HG03175 (cell line): Measurements from ENCODE around the gene KLHL11.
"Not testable (repeated sequence)": the region's sequence is repeated elsewhere in the genome, so short reads cannot be mapped to it uniquely, and the experiment has no call there.

ENCODE experiments used
- ATAC-seq: cut with Tn5 transposase; IDR thresholded peaks from one replicate; pipeline ENCODE4 v1.9.1; 2021; ENCODE audit warnings: mild to moderate bottlenecking, moderate library complexity; ENCODE audit not compliant: unreplicated experiment

Gene KLHL11

DNA sequence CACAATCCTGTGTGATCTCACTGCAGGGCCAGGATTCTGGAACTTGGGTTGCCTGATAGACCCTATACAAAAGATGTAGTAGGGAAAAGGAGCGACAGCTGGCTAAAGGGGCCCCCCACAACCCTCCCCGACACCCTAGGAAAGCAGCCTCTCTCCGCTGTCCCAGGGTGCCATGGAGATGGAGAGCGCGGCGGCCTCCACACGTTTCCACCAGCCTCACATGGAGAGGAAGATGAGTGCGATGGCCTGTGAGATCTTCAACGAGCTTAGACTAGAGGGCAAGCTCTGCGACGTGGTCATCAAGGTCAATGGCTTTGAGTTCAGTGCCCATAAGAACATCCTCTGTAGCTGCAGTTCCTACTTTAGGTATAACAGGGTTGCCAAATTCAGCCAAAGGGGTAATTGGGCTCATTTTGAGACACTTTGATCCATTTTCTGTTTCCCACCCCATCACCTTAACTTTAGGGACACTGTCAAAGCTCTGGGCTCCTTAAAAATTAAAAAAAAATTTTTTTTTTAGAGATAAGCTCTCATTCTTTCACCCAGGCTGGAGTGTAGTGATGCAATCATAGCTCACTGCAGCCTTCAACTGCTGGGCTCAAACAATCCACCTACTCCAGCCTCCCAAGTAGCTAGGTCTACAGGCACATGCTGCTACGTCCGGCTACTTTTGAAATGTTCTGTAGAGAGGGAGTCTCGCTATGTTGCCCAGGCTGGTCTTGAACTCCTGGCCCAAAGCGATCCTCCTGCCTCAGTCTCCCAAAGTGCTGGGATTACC lies 27.3 kb downstream of the KLHL11 start, which contains the start of gene KLHL10:
Gene KLHL10 (plus strand): TSS at position 65 of the 778 bp plus-strand sequence. CDS start 108 bp downstream, at position 173.
- ATAC-seq = no peak

DNA sequence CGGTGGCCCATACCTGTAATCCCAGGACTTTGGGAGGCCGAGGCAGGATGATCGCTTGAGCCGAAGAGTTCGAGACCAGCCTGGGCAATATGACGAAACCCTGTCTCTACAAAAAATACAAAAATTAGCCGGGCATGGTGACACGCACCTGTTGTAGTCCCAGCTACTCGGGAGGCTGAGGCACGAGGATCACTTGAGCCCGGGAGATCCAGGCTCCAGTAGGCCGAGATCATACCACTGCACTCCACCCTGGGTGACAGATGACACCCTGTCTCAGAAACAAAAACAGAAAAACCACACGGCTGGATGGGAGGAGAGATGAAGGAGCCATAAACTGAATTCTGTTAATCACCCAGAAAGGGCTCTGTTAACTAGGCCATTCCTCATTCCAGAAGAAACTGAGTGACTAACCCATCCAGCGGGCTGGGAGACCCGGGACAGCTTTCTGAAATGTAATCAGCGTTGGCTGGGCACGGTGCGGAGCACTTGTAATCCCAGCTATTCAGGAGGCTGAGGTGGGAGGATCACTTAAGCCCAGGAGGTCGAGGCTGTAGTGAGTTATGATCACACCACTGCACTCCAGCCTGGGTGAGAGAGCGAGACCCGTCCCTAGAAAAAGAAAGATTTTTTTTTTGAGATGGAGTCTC lies 28.6 kb downstream of the KLHL11 start:
- ATAC-seq = no peak

DNA sequence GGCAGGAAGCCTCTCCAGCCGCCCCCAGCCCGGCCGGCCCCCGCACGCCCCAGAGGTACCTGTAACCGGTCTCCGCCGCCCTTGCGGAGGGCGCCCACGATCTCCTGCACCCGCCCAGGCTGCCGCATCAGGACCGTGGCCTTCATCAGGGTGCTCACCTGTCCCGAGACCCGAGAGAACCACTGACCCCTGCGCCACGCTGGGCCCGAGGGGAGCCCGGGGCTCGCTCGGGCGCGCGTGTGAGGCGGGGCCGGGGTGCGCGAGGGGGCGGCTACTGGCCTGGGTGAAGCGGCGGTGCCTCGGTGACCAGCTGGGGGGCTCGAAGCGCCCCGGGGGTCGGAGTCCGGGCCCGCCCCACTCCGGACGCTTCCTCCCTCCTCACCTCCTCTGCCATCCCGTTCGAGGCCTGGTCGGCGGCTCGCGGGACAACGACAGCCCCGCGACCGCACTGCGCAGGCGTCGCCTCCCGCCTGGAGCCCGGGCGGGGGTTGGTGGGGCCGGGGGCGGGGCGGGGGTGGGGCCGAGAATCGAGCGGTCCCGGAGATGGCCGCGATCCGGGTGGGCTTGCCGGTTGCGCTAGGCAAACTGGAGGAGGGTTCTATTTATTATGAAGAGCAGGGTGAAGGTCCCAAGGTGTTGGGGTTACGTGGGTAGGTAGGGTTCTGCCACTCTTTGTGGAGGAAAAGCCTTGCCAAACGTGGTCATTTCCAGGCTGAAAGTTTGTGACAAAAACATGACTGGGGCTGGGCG lies 29.2 kb downstream of the KLHL11 start, which contains the start of gene NT5C3B:
Gene NT5C3B (minus strand): TSS at position 433 of the 750 bp plus-strand sequence. CDS start 39 bp downstream, at position 394.
- peak; percentile 63 for ATAC-seq

DNA sequence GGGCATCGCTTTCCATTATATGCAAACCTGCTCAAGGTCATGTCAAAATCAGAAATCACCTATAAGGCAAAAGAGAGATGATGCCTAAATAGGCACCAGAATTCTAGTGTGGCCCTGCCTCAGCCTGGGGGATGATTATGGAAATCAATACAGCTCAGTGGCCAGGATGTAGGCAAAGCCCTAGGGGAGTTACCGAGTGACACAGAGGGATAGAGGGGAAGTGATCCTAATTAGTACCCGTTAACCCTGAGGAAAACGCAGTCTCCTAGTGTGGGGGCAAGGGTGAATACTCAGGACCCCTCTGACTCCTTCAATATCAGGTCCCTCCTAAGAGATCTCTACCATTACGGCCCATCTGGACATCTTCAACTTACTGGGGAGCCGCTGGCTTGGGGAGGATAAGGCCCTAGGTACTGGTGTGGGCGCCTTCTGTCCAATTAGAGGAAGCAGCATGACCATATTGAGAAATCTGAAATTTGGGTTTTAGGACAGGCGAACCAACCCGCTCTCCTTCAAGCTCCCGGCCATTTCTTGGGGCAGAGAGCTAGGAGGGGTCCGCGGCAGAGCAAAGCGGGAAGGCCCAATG lies 29.9 kb downstream of the KLHL11 start:
- ATAC-seq = peak; percentile 38

DNA sequence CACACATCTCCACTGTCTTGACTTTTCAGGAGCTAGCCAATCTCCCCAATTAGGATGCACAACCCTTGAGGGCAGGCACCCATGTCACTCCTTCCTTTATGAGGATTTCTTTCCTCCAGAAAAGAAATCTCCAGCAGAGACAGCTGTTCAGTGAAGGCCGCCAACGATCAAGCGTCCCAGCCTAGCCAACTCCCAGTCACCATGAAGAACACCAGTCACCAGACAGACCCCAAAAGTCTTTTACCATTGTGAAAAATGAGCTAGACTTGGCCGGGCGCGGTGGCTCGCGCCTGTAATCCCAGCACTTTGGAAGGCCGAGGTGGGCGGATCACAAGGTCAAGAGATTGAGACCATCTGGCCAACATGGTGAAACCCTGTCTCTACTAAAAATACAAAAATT lies 35.3 kb downstream of the KLHL11 start:
- ATAC-seq = not testable (repeated sequence)

DNA sequence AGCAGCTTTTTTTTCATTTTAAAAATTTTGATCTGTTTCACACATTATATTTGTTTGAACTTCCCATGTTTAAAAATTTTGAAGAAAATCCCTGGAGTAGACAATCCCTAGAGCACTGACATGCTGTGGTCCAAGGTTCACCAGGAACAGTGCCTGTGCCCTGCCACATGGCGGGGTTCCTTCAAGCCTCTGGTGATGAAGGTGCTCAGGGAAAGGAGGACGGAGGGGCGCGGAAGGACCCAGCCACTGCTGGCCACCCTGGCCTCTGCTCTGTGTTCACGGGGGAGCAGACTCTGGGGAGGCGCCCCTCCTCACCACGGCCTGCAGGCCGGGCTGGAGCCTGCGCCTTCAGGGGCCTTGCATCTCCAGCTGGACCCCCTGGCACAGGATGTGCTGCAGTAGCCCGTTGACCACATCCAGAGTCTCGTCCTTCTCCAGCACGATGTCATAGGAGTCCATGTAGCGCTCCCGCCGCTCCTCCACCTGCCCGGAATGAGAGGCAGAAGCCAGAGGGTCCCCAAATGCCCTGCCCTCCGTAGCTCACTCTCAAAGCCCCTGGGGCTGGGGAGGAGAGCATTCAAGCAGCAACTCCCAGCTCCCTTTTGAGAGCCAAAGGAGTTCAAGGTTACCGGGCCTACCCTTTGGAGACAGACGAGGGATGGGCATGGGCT lies 39.9 kb downstream of the KLHL11 start:
- no peak for ATAC-seq

DNA sequence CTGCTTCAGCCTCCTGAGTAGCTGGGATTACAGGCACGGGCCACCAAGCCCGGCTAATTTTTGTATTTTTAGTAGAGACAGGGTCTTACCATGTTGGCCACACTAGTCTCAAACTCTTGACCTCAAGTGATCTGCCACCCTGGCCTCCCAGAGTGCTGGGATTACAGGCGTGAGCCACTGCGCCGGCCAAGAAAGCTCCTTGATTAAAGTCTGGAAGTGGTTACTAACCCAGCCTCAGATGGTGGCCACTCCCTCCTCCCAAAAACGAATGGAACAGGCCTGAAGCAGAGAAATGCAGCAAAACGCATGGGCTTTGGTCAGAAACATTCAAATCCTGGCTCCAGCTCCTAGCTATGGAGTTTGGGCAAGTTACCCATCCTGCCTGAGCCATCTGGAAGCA lies 41.1 kb downstream of the KLHL11 start:
- no peak for ATAC-seq

DNA sequence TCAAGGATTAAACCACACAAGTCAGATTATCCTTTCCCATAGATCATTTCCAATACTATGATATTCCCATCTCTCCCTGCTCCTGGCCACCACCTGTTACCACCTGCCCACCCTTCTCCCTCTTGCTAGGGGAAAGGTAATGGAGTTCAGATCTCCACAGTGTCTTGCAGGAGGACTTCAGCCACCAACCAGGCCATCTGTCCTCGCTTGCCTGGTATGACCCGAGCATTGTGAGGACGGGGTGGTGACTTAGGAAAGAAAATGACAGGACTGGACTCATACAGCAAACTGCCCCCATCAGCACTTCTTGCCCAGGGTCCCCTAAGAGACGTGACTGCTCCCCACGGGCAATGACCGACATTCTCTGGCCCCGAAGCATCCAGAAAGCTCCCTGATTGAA lies 41.6 kb downstream of the KLHL11 start:
- no peak for ATAC-seq

DNA sequence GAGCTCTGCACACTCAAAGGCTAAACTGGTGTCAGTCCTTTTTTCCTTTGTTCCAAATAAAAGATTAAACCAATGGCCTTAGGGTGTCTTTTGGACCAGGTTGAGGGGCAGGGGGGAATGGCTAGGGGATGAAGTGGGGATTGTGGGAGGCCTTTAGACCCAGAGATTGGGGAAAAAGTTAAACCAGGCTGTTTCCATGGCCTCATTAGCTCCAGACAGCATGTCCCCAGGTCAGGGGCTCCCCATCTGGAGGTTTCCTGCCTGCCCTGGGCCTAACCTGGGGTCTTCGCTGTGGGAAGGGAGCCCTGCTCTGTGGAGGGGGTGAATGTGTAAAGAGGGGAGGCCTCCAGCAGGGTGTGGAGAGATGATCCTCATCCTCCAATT lies 42.1 kb downstream of the KLHL11 start:
- no peak for ATAC-seq

DNA sequence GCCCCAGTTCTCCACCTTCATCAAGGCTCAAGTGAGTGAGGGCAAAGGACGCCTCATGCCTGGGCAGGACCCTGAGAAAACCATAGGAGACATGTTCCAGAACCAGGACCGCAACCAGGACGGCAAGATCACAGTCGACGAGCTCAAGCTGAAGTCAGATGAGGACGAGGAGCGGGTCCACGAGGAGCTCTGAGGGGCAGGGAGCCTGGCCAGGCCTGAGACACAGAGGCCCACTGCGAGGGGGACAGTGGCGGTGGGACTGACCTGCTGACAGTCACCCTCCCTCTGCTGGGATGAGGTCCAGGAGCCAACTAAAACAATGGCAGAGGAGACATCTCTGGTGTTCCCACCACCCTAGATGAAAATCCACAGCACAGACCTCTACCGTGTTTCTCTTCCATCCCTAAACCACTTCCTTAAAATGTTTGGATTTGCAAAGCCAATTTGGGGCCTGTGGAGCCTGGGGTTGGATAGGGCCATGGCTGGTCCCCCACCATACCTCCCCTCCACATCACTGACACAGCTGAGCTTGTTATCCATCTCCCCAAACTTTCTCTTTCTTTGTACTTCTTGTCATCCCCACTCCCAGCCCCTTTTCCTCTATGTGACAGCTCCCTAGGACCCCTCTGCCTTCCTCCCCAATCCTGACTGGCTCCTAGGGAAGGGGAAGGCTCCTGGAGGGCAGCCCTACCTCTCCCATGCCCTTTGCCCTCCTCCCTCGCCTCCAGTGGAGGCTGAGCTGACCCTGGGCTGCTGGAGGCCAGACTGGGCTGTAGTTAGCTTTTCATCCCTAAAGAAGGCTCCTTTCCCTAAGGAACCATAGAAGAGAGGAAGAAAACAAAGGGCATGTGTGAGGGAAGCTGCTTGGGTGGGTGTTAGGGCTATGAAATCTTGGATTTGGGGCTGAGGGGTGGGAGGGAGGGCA lies 42.7 kb downstream of the KLHL11 start:
- ATAC-seq = no peak

DNA sequence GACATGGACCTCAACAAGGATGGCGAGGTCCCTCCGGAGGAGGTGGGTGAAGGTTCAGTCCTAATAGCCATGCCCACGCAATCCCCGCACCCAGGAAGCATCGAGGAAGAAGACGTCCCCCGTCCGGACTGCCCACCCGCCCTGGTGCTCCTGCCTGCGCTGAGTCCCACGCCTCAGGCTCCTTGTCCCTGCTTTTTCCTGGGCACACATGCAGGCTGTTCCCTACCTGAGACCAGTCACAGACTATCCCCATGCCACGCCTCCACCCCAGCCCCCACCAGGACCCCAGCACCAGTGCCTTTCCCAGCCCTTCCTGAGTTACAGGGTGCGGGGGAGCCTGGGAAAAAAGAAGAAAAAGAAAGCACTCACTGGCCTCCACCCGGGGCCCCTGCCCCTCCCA lies 43.4 kb downstream of the KLHL11 start:
- ATAC-seq = no peak

DNA sequence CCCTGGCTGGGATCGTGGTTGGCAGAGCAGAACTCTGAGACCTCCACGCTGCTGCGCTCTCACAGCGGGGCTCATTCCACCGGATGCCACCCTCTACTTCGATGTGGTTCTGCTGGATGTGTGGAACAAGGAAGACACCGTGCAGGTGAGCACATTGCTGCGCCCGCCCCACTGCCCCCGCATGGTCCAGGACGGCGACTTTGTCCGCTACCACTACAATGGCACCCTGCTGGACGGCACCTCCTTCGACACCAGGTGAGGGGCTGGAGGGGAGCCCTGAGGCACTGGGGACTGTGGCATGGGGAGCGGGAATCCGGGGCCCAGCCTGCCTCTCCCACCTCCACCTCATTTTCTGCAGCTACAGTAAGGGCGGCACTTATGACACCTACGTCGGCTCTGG lies 47.2 kb downstream of the KLHL11 start:
- ATAC-seq = no peak

DNA sequence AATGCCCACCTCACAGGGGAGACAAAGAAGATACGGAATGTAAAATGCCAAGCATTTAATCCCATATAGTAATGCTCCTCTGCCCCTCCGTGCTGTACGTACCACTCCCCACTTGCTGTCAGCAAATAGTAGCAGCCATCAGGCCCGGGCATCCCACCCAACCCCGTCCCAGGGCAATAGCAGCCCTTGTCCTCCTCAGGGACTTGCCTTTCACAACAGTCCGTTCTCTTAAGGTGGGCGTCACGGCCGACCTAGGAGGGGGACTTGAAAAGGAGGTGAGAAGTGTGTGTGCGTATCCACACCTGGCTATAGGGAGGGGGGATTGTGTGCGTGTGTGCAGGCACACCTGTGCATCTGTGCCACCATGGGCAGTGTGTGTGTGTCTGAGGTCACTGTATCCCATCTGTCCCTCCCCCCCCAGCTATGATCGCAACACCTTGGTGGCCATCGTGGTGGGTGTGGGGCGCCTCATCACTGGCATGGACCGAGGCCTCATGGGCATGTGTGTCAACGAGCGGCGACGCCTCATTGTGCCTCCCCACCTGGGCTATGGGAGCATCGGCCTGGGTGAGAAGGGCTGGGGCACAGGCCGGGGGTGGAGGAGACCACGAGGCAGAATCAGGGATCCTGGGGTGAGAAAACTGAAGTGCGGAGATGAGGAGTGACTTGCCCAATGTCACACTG lies 48.4 kb downstream of the KLHL11 start:
- ATAC-seq = no peak

DNA sequence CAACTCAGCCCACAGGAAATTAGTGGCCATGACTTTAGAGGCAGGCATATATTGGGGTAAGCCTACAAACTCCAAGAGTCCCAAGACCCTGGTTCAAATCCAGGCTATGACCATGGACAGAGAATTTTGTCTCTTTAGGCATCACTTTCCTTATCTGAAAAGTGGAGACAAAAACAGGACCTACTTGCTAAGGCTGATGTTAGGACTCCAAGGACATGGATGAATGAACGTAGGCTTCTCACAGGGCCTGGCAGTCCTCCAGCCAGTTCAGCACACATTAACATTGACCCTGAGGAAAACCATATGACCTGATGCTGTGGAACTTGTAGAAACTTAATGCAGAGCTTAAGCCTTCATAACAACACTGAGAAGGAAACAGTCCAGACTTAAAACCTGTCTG lies 51.0 kb downstream of the KLHL11 start:
- ATAC-seq = no peak

DNA sequence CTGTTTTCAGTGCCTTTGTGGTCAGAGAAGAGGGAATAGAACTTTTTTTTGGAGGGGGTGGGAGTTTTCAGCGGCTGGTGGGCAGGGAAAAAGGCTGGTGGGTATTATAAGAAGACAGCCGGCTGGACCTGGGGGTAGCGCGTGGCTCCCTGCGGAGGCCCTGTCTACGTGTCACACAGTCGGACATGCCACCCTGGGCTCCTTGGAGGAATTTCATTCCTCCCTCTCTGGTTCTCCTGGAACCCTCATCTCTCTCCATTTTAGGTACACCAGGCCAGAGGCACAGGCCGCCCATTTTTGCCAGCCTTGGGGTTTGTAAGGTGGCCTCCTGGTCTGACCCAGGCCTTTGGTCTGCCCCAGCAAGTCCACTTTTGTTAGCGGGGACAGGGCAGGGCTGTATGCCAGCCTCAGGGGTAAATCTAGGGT lies 51.5 kb downstream of the KLHL11 start:
- no peak for ATAC-seq

DNA sequence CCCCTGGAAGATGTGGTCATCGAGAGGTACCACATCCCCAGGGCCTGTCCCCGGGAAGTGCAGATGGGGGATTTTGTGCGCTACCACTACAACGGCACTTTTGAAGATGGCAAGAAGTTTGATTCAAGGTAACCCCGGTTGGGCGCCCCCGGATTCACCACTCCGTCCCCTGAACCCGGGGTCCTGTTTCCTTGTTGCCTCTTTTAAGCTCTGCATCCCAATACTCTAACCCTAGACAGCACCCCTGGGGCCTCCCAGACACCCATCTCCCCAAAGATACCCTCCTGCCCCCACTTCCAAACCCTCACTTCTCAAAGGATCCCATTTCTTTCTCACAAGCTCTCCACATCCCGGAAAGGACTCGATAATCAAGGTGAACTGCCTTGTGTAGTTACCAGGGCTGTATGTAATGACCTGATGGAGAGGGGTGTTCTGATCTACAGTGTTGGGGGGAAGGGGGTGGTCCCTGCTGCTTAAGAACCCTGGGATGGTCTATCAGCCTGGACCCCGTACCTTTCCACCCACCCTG lies 52.0 kb downstream of the KLHL11 start:
- ATAC-seq = no peak

DNA sequence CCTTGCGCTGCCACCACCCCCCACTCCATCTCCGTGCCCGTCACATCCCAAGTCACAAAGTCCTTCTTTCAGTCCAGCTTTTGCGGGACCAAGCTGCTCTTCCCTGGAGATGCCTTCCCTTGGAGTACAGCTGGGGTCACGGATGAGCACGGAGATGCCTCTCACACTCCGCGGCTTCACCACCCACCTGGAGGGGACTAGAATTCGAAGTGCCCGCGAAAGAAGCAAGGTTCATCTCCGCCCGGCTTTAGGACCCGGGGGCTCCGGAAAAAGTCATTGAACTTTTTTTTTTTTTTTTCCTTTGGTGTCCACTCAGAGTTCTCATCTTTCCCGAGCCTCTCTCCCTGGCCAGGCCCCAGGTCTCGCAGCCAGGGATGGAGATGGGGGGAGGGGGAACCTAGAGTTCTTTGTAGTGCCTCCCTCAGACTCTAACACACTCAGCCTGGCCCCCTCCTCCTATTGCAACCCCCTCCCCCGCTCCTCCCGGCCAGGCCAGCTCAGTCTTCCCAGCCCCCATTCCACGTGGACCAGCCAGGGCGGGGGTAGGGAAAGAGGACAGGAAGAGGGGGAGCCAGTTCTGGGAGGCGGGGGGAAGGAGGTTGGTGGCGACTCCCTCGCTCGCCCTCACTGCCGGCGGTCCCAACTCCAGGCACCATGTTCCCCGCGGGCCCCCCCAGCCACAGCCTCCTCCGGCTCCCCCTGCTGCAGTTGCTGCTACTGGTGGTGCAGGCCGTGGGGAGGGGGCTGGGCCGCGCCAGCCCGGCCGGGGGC lies 52.7 kb downstream of the KLHL11 start, which contains the start of gene FKBP10:
Gene FKBP10 (plus strand): TSS at position 624 of the 771 bp plus-strand sequence. CDS start 31 bp downstream, at position 655.
- ATAC-seq = no peak
